MM.1S (cell line): ENCODE results near the gene GLRA3.

Experiments
- DNase-seq: peaks from one replicate; pipeline ENCODE4 v3.0.0-alpha.2; 2015
- H2AFZ ChIP-seq: fragments of 300-600 bp; sonication (generic); 2 replicates; pipeline ENCODE4 v1.6.0; 2016; ENCODE audit warnings: antibody characterized with exemption, low read length
- H3F3A ChIP-seq: fragments of 300-600 bp; sonication (generic); 2 replicates; pipeline ENCODE4 v1.6.1; 2016; ENCODE audit warnings: mild to moderate bottlenecking, antibody characterized with exemption, low read length, moderate library complexity, mixed read lengths; ENCODE audit not compliant: insufficient read depth
- H3K27ac ChIP-seq: fragments of 300-600 bp; sonication (generic); 2 replicates; pipeline ENCODE4 v1.5.1; 2016; ENCODE audit warnings: mild to moderate bottlenecking, low read length
- H3K27me3 ChIP-seq: fragments of 300-600 bp; sonication (generic); replicated peaks from 2 replicates; pipeline ENCODE4 v1.6.0; 2016; ENCODE audit warnings: low read length; ENCODE audit not compliant: insufficient read depth
- H3K36me3 ChIP-seq: fragments of 300-600 bp; sonication (generic); replicated peaks from 2 replicates; pipeline ENCODE4 v1.6.1; 2016; ENCODE audit warnings: mild to moderate bottlenecking, low read length, mixed read lengths; ENCODE audit not compliant: insufficient read depth
- H3K4me1 ChIP-seq: fragments of 300-600 bp; sonication (generic); 2 replicates; pipeline ENCODE4 v1.6.1; 2016; ENCODE audit warnings: low read length, mixed read lengths
- H3K4me2 ChIP-seq: fragments of 300-600 bp; sonication (generic); 2 replicates; pipeline ENCODE4 v1.6.0; 2016; ENCODE audit warnings: low read depth, low read length
- H3K4me3 ChIP-seq: fragments of 300-600 bp; sonication (generic); 2 replicates; pipeline ENCODE4 v1.5.1; 2016; ENCODE audit warnings: low read length, mixed read lengths
- H3K79me2 ChIP-seq: fragments of 300-600 bp; sonication (generic); 2 replicates; pipeline ENCODE4 v1.6.1; 2016; ENCODE audit warnings: mixed run types, low read length, mixed read lengths
- H3K9ac ChIP-seq: fragments of 300-600 bp; sonication (generic); 2 replicates; pipeline ENCODE4 v1.6.1; 2016; ENCODE audit warnings: low read length, mixed read lengths
- H3K9me2 ChIP-seq: fragments of 300-600 bp; sonication (generic); replicated peaks from 2 replicates; pipeline ENCODE4 v1.6.1; 2016; ENCODE audit warnings: mild to moderate bottlenecking, low read length, mixed read lengths; ENCODE audit not compliant: insufficient read depth
- H3K9me3 ChIP-seq: fragments of 300-600 bp; sonication (generic); replicated peaks from 2 replicates; pipeline ENCODE4 v1.6.1; 2016; ENCODE audit warnings: mild to moderate bottlenecking, low read length, mixed read lengths; ENCODE audit not compliant: insufficient read depth
- H4K20me1 ChIP-seq: fragments of 300-600 bp; sonication (generic); 2 replicates; pipeline ENCODE4 v1.6.1; 2016; ENCODE audit warnings: mild to moderate bottlenecking, low read length, moderate library complexity, mixed read lengths; ENCODE audit not compliant: insufficient read depth
- CTCF ChIP-seq: fragments of 300-600 bp; sonication (generic); IDR thresholded peaks from 2 replicates; pipeline ENCODE4 v1.5.1; 2016; ENCODE audit warnings: antibody characterized with exemption, low read length, mixed read lengths
- EZH2 ChIP-seq: fragments of 300-600 bp; sonication (generic); optimal IDR thresholded peaks from 2 replicates; pipeline ENCODE3; 2017; ENCODE audit warnings: low read depth, mild to moderate bottlenecking, antibody characterized with exemption, low read length, mixed read lengths
- EZH2phosphoT487 ChIP-seq: fragments of 300-600 bp; sonication (generic); IDR thresholded peaks from 2 replicates; pipeline ENCODE4 v1.6.1; 2018; ENCODE audit warnings: antibody characterized with exemption, low read length

GLRA3 gene

DNA sequence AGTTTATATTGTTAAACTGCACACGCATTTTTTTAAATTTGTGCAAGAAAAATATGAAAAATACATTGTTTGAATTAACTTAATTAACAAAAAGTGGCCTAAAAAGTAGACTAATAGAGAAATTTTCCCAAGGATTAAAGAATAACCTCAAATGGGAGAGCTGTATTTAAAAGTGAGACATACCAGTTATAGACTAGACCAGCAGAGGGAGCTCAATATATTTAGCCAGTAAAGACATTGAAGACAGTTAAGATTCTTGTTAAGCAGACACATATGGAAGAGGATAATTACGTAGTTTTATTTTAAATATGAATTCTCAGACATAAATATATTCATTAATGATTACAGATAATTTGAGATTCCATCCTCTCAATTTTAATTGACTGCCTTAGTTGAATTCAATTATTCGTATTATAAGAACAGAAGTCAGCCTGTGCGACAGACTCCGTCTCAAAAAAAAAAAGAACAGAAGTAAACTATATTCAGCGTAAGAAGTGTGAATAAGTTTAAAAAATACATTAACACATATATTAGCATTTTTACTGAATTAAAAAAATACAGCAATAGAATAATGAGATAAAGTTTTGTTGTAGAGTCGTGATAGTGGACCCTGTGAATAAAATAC is 64.8 kb downstream of the GLRA3 start:
- Histone ChIP-seq H4K20me1 (no peaks in the 10 kb centered on the region), H3K9me3 (no peaks in the 10 kb centered on the region), H2AFZ (no peak overlapping the region), H3K9me2 (no peaks in the 10 kb centered on the region), H3K4me1 (no peaks in the 10 kb centered on the region), H3K9ac (no peak overlapping the region), H3K79me2 (no peaks in the 10 kb centered on the region), H3K27me3 (no peaks in the 10 kb centered on the region), H3K4me3 (no peak overlapping the region), H3K36me3 (no peaks in the 10 kb centered on the region), H3K27ac (no peak overlapping the region), H3K4me2 (no peak overlapping the region), H3F3A (no peaks in the 10 kb centered on the region)
- TF ChIP-seq EZH2phosphoT487 (no peak), CTCF (peak; percentile 70)
- peak; percentile 74 for DNase-seq

DNA sequence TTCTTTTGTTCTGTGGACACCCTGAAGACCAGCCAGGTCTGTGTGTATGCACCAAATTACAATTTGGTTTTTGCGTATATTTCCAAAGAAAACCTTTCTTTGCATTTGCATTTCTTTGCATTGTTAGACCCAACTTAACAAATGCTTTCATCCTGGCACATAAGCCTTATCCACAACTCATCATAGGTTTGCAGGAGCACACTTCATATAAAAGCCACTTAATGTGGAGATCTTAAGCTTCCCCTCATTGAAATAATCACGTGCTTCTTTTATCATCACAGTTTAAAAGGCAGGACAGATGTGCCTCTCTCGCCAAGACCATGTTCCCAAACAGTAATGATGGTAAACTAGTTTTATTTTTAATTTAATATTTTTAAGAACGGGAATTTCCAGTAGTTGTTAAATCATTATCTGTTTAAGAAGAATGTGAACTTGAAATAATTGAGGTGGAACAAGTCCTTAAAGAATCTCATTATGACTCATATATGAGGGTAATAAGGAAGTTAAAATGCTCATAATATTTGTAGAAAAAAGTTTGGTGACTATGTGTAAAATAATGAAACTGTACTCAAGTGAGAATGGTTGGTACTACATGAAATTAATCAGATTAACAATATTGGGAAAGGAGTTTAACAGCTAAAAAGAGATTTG is 65.5 kb downstream of the GLRA3 start:
- no peak overlapping the region for H3K9ac ChIP-seq
- H2AFZ ChIP-seq = no peak overlapping the region

GRCh38 chr4:174761451-174761850 is 67.6 kb downstream of the GLRA3 start:
- Histone ChIP-seq H4K20me1 (no peaks in the 10 kb centered on the region), H2AFZ (no peak overlapping the region), H3K9me3 (no peaks in the 10 kb centered on the region), H3K9me2 (no peaks in the 10 kb centered on the region), H3K79me2 (no peaks in the 10 kb centered on the region), H3K4me2 (no peak overlapping the region), H3F3A (no peaks in the 10 kb centered on the region), H3K36me3 (no peaks in the 10 kb centered on the region), H3K27me3 (no peaks in the 10 kb centered on the region), H3K9ac (no peak overlapping the region), H3K27ac (no peak overlapping the region), H3K4me1 (no peaks in the 10 kb centered on the region), H3K4me3 (no peak overlapping the region)
- TF ChIP-seq EZH2 = no peak
- no peak for TF ChIP-seq CTCF
- no peak for TF ChIP-seq EZH2phosphoT487
- DNase-seq = no peak

More for the DNA sequence above, 65.5 kb downstream of the GLRA3 start:
- no peak overlapping the region for H3K4me2 ChIP-seq
- no peaks in the 10 kb centered on the region for H3K27me3 ChIP-seq
- no peak overlapping the region for H3K4me3 ChIP-seq
- no peaks in the 10 kb centered on the region for H3K36me3 ChIP-seq
- H3K27ac ChIP-seq = no peak overlapping the region
- no peaks in the 10 kb centered on the region for H4K20me1 ChIP-seq
- H3K79me2 ChIP-seq = no peaks in the 10 kb centered on the region
- no peak for TF ChIP-seq EZH2phosphoT487
- TF ChIP-seq CTCF = no peak
- no peak for TF ChIP-seq EZH2
- no peaks in the 10 kb centered on the region for H3K9me2 ChIP-seq
- no peak for DNase-seq
- no peaks in the 10 kb centered on the region for H3K4me1 ChIP-seq
- H3F3A ChIP-seq = no peaks in the 10 kb centered on the region
- no peaks in the 10 kb centered on the region for H3K9me3 ChIP-seq
